SK-N-SH treated with all-trans-retinoic acid at 6 μM for 48 hours (cell line): Measurements from ENCODE around the gene CCRL2.

ENCODE experiments used
- TF ChIP-seq, protein P1 (sequence below): fragments of 250-450 bp; sonication (Bioruptor Pico); IDR thresholded peaks from 2 replicates; pipeline ENCODE4 v1.5.1; 2020; ENCODE audit warnings: low read depth, mild to moderate bottlenecking, moderate library complexity
- TF ChIP-seq, protein P2 (sequence below): fragments of 250-450 bp; sonication (Bioruptor Pico); IDR thresholded peaks from 2 replicates; pipeline ENCODE4 v1.8.0; 2020; ENCODE audit warnings: mild to moderate bottlenecking, moderate library complexity, borderline replicate concordance
- TF ChIP-seq, protein P3 (sequence below): fragments of 250-450 bp; sonication (Bioruptor Pico); IDR thresholded peaks from 2 replicates; pipeline ENCODE4 v1.5.1; 2021; ENCODE audit warnings: mild to moderate bottlenecking, moderate library complexity

DNA sequence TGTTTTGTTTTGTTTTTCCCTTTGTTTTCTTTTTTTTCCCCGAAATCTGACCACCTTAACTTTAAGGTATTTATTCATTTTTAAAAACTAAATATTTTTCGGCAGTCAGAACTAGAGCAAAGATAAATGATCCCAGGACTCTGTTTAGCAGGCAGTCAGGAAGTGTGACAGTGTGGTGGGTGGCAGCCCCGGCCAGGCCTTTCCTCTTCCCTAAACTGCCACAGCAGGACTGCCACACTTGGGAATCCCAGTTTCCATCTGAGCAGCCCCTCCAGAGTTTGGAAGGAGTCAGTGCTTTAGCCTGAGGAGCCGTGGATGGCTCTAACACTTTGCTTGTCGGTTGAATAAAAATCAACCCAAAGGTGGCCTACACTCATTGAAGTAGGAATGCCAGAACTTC is 6.9 kb downstream of the CCRL2 start:
- TF ChIP-seq, protein P1, sequence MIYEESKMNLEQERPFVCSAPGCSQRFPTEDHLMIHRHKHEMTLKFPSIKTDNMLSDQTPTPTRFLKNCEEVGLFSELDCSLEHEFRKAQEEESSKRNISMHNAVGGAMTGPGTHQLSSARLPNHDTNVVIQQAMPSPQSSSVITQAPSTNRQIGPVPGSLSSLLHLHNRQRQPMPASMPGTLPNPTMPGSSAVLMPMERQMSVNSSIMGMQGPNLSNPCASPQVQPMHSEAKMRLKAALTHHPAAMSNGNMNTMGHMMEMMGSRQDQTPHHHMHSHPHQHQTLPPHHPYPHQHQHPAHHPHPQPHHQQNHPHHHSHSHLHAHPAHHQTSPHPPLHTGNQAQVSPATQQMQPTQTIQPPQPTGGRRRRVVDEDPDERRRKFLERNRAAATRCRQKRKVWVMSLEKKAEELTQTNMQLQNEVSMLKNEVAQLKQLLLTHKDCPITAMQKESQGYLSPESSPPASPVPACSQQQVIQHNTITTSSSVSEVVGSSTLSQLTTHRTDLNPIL (CRISPR knock-in tag): no peak
- TF ChIP-seq, protein P2, sequence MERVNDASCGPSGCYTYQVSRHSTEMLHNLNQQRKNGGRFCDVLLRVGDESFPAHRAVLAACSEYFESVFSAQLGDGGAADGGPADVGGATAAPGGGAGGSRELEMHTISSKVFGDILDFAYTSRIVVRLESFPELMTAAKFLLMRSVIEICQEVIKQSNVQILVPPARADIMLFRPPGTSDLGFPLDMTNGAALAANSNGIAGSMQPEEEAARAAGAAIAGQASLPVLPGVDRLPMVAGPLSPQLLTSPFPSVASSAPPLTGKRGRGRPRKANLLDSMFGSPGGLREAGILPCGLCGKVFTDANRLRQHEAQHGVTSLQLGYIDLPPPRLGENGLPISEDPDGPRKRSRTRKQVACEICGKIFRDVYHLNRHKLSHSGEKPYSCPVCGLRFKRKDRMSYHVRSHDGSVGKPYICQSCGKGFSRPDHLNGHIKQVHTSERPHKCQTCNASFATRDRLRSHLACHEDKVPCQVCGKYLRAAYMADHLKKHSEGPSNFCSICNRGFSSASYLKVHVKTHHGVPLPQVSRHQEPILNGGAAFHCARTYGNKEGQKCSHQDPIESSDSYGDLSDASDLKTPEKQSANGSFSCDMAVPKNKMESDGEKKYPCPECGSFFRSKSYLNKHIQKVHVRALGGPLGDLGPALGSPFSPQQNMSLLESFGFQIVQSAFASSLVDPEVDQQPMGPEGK (CRISPR knock-in tag): no peak
- TF ChIP-seq, protein P3, sequence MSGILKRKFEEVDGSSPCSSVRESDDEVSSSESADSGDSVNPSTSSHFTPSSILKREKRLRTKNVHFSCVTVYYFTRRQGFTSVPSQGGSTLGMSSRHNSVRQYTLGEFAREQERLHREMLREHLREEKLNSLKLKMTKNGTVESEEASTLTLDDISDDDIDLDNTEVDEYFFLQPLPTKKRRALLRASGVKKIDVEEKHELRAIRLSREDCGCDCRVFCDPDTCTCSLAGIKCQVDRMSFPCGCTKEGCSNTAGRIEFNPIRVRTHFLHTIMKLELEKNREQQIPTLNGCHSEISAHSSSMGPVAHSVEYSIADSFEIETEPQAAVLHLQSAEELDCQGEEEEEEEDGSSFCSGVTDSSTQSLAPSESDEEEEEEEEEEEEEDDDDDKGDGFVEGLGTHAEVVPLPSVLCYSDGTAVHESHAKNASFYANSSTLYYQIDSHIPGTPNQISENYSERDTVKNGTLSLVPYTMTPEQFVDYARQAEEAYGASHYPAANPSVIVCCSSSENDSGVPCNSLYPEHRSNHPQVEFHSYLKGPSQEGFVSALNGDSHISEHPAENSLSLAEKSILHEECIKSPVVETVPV: no peak
